OCI-LY7 (cell line): ENCODE measurements around the gene ERCC5.

Experiments used
- EZH2phosphoT487 ChIP-seq: fragments of 200-600 bp; sonication (generic); IDR thresholded peaks from 2 replicates; pipeline ENCODE4 v1.6.1; 2018; ENCODE audit warnings: low read depth, borderline replicate concordance, mild to moderate bottlenecking, mixed run types, antibody characterized with exemption, low read length, moderate library complexity, mixed read lengths
- TF ChIP-seq, protein P1 (sequence below): fragments of 200-600 bp; sonication (generic); conservative IDR thresholded peaks from 2 replicates; pipeline ENCODE4 v1.5.1; 2014; ENCODE audit warnings: mild to moderate bottlenecking, antibody characterized with exemption, low read length, moderate library complexity, mixed read lengths

DNA sequence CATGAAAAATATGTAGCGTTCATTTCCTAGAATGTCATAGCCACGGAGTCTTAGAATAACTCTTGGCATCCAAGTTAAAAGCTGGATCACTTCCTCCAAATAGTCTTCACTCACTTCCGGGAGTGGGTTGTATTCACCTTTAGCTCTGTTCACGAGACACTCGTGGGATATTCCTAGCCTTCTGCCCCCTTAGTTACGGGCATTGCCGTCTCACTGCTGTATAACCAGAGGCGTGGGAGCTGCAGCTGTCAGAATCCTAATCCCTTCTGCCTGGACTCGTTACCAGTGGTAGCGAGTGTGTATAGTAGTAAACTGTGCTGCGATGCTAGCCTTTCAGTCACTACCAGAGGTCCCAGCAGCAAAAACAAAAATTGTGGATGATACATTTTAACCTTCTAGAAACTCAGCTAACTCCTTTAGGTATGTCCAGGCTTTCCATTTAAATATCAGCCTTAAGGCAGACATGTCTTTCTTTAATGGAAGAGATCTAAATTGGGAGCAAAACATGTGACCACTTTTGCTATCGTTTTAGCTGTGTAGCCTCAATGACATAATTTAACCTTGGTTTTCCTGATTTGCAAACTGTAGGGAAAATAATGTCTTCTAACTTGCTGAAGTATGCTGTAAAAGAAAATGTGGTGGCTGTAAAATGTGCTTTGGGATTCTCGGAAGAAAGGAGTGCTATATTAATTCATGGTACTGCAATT lies 34.1 kb downstream of the ERCC5 start:
- TF ChIP-seq, protein P1, sequence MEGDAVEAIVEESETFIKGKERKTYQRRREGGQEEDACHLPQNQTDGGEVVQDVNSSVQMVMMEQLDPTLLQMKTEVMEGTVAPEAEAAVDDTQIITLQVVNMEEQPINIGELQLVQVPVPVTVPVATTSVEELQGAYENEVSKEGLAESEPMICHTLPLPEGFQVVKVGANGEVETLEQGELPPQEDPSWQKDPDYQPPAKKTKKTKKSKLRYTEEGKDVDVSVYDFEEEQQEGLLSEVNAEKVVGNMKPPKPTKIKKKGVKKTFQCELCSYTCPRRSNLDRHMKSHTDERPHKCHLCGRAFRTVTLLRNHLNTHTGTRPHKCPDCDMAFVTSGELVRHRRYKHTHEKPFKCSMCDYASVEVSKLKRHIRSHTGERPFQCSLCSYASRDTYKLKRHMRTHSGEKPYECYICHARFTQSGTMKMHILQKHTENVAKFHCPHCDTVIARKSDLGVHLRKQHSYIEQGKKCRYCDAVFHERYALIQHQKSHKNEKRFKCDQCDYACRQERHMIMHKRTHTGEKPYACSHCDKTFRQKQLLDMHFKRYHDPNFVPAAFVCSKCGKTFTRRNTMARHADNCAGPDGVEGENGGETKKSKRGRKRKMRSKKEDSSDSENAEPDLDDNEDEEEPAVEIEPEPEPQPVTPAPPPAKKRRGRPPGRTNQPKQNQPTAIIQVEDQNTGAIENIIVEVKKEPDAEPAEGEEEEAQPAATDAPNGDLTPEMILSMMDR = no peak
- TF ChIP-seq EZH2phosphoT487 = no peak
